Urothelium cell line (cell line): ENCODE results near the gene CMTM4.
A peak's percentile ranks its signal among the peaks of the same experiment; 100 is the strongest.

Source experiments
- DNase-seq: peaks from one replicate; pipeline ENCODE4 v3.0.0; 2011; ENCODE audit warnings: low spot score, mixed read lengths
- FAIRE-seq: peaks from 2 replicates; lab custom pipeline; 2011; peaks lifted over from hg19 to GRCh38; lab: Jason Lieb, UNC

CMTM4 gene

GRCh38 chr16:66696669-66697630 lies at the start of gene CMTM4:
CMTM4 (minus strand) TSS chr16:66696743; CDS start chr16:66696525, 218 bp downstream.
- FAIRE-seq (no peak), DNase-seq (peak; percentile 97)

GRCh38 chr16:66746048-66746447 lies 49.5 kb upstream of the CMTM4 start:
- DNase-seq (no peak), FAIRE-seq (no peak)

DNA sequence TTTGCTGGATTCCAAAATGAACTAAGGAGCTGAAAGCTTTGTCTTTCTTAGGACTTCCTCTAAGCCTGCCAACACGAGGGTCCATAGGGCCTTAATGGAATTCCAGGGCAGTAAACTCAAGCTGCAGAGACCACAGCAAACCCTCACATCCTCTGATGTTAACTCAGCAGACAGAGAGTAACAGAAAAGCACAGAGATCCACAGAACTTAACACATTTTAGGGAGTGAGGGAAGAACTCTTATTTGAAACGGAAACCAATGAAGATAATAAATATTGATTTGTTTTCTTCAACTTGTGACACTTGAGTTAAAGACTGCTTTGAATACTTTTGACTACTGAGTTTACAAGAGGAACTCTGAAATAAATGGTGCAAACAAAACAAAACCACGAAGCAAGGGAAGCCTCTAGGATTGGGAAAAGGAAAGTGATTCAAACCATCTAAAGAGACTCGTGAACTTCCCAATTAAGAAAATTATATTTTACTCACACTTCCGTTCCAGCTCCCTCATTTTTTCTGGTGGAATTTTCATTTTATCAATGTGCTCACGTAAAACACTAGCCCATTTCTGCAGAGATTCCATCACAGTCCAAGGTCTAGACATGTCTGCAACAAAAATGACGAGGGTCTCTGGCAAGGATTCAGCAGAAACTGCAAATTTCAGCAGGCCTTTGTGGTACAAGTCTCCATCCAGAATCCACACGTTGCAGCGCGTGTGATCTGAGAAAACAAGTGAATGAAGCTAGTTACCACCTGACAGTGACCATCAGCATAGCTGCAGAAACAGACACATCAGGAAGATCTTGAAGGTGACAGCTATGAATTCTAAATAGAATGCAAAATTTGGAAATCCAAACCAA lies 45.6 kb upstream of the CMTM4 start:
- no peak for FAIRE-seq

DNA sequence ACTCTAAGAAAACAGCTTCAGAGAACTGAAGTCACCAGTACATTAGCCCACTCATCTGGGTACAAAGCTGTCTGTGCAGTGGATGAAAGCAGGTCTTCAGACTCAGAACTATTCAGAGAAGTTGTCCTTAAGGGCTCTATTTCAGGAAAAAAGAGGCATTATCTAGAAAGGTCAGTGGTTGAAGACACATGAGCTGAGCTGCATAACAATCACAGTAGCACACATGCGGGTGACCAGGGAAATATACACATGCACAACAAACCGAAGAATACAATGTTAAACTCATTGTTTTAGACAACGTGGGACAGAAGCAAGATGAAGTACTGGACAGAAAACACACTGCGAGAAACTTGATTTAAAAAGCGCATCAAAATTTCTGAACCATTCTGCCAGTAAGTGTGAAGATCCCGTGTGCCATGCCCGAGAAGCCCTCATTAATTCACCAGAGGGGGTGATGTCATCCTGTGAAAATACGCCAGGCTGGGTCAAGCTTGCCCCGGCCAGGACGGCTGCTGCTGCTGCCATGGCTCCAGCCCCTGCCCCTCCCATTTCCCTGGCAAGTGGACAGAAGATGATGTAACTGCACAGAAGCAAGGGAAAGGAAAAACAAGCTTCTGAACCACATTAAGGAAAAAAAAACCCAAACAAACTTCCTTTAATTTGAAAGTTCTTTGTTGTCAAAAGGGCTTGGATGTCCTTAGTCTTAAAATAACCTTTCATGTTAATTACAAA lies 44.8 kb upstream of the CMTM4 start:
- DNase-seq (peak; percentile 60), FAIRE-seq (no peak)

More for the DNA sequence above, 45.6 kb upstream of the CMTM4 start:
- DNase-seq = no peak

- no peak for DNase-seq
- no peak for FAIRE-seq
These were observed 44.0 kb upstream of the CMTM4 start for GRCh38 chr16:66740533-66740932.

- DNase-seq (peak; percentile 60), FAIRE-seq (no peak)
These were observed 43.5 kb upstream of the CMTM4 start for GRCh38 chr16:66740010-66740409.

- DNase-seq (no peak), FAIRE-seq (no peak)
These were observed 39.3 kb upstream of the CMTM4 start for GRCh38 chr16:66735891-66736290.

DNA sequence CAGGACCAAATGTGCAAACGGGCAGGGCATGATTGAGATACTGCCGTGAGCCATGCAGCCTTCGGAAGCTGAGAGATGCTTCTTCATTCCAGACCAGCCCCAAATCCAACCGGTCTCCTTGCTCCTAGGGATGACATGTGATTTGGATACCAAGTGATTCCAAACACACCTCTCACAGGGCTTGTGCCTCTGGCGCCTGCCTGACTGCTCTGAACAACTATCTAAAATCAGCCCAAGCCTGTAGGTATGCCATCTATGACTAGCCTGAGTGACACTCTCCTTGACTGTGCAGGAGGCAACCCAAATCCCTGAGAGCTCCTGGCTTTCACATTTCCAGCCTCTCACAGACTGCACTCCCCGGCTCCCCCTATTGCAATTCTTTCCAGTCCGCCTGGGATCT lies 34.6 kb upstream of the CMTM4 start:
- FAIRE-seq = no peak

GRCh38 chr16:66728804-66729203 lies 32.3 kb upstream of the CMTM4 start:
- DNase-seq = no peak

More for the DNA sequence above, 34.6 kb upstream of the CMTM4 start:
- DNase-seq = no peak

DNA sequence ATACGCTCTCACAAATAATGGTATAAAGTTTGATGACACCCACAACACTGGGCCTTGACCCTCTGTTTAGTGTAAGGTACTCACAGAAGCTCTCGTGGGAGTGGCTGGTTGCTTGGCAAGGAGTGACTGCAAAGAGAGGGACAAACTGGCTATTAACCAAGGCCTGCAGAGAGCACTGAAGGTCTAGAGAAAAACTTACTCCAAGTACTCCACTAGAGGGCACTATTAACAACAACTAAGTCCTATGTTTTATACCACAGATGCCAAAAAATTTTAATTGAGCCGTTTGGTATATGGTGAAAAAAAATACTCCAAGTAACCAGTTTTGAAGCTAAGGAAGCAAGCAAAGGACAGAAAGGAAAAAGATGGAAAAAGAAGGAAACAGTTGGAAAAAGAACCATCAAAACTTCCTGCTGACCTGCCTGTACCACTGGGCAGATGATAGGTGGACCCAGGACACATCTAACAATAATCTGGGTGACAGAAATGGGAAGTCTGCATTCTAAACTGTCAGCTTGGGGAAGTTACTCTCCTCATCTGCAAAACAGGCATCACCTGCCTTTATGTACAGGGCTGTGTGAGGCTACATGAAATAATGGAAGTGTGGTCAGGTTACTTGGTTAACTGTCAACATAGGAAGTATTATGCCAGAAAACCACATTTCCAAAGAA lies 31.7 kb upstream of the CMTM4 start:
- DNase-seq = peak; percentile 59
- FAIRE-seq = no peak

More at GRCh38 chr16:66728804-66729203, 32.3 kb upstream of the CMTM4 start:
- no peak for FAIRE-seq

GRCh38 chr16:66720766-66721165 lies 24.2 kb upstream of the CMTM4 start:
- no peak for FAIRE-seq
- DNase-seq = no peak

DNA sequence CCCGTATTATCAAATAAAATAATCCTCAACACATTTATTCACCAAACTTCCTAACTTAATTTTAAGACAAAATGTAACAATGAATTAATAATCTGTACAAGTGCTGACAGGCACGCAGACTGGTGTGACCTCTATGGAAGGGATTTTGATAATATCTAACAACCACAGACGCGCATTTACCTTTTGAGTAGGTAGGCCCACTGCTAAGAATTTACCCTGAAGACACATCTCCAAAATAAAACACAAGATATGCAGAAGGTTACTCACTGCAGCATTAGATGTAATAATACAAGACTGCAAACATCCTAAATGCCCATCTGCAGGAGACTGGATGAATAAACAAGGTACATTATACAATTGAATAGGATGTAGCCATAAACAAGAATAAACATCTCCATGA lies 22.7 kb upstream of the CMTM4 start:
- FAIRE-seq = no peak
- no peak for DNase-seq

DNA sequence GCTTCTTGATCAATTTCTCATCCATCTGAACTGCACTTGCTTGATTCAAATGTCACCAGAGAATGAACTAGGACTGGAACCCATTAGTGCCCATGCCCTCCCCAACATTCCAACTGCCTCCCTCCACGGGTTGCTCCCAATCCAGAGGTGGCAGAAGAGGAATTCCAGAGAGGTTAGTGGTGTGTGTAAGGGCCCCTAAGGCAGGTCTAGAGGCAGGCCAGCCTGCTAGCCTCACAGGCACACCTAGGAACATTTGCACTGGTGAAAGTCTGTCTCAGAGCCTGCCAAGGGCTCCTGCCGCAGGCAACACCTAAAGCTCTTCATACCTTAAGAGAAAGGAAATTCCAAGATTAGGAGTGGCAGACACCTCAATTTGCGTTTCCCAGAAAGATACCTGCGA lies 21.2 kb upstream of the CMTM4 start:
- no peak for FAIRE-seq
- DNase-seq = no peak

GRCh38 chr16:66717112-66717675 lies 20.7 kb upstream of the CMTM4 start:
- DNase-seq = peak; percentile 21
- FAIRE-seq = no peak

- FAIRE-seq = no peak
- DNase-seq = no peak
These were observed 18.2 kb upstream of the CMTM4 start for GRCh38 chr16:66714654-66715307.

DNA sequence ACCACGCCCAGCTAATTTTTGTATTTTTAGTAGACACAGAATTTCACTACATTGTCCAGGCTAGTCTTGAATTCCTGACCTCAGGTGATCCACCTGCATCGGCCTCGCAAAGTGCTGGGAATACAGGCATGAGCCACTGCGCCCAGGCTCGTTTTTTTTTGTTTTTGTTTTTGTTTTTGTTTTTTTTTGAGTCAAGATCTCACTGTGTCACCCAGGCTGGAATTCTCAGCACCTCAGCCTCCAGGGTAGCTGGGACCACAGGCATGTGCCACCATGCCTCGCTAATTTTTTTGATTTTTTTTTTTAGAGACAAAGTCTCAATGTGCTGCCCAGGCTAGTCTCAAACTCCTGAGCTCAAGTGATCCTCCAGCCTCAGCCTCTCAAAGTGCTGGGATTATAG lies 17.5 kb upstream of the CMTM4 start:
- no peak for FAIRE-seq
- DNase-seq = no peak

DNA sequence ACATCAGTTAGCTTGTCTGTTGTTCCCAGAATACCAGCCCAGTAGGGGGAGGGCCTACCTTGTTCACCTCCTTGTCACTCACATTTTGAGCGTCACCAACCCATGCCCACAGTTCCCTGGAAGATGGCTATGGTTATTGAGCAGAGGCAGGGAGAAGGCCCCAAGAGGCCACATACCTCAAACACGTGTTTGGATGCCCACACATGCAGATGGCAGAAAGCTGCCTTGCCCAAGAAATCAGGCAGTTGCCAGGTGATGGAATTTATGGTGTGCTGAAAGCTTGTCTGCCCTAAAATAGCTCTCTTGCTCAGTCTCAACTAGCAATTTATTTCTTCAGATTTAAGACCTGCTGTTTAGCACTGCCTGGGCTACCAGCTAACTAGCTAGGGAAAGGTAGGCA lies 16.5 kb upstream of the CMTM4 start:
- DNase-seq (no peak), FAIRE-seq (peak; percentile 40)

- FAIRE-seq (no peak), DNase-seq (no peak)
These were observed 16.0 kb upstream of the CMTM4 start for GRCh38 chr16:66712512-66712911.

GRCh38 chr16:66711581-66711980 lies 15.0 kb upstream of the CMTM4 start:
- FAIRE-seq = no peak
- no peak for DNase-seq
